GM12878 (cell line): ENCODE results near the gene S100A10. TPM values are rescaled to one million over a fixed set of nuclear protein-coding genes. Genes with fewer than 3 reads are reported as not detected.

Source experiments
- ATAC-seq: fragments of 200-7000 bp; cut with Tn5 transposase; 3 replicates; pipeline ENCODE4 v1.9.1; 2020; ENCODE audit warnings: mild to moderate bottlenecking, moderate library complexity
- BruUV-seq: library from RNA; stranded (reverse); fragments of 400-500 nt; replicated peaks from 2 replicates; lab custom pipeline; 2021; lab: Mats Ljungman, UMichigan
- CTCF ChIA-PET: fragments of 300-600 bp; sonication (Branson Sonifier 250); formaldehyde crosslinking; extraction: SDS; loops from one replicate; lab custom pipeline; 2021; ENCODE audit warnings: inconsistent platforms; lab: Yijun Ruan, JAX
- POLR2A ChIA-PET: fragments of 350-600 bp; formaldehyde crosslinking; extraction: SDS; loops from one replicate; lab custom pipeline; 2021; ENCODE audit warnings: inconsistent platforms; lab: Charles Lee
- RAD21 ChIA-PET: fragments of 300-600 bp; sonication (Branson Sonifier 250); formaldehyde crosslinking; loops from one replicate; lab custom pipeline; 2023; ENCODE audit warnings: antibody characterized with exemption; ENCODE audit not compliant: unreplicated experiment; lab: Charles Lee
- SMC1A ChIA-PET: fragments of 300-600 bp; sonication (Branson Sonifier 250); formaldehyde crosslinking; loops from one replicate; lab custom pipeline; 2023; ENCODE audit not compliant: unreplicated experiment, uncharacterized antibody; lab: Charles Lee
- DNase-seq: peaks from one replicate; pipeline ENCODE4 v3.0.0-alpha.2; 2011; ENCODE audit warnings: low read depth, low spot score
- FAIRE-seq: peaks from 3 replicates; lab custom pipeline; 2011; peaks lifted over from hg19 to GRCh38; lab: Jason Lieb, UNC
- H2AFZ ChIP-seq: 2 replicates; pipeline ENCODE4 v1.6.0; 2011; ENCODE audit warnings: low read depth, low read length, control low read depth; ENCODE audit not compliant: control insufficient read depth
- H3K27ac ChIP-seq: 2 replicates; pipeline ENCODE4 v1.5.1; 2011; ENCODE audit warnings: control low read depth; ENCODE audit not compliant: control insufficient read depth, insufficient read depth
- H3K27me3 ChIP-seq, 2 experiments: replicated peaks in 1 of 2; 2 replicates each; pipeline versions ENCODE4 v1.6.0 to v1.6.1; 2011; ENCODE audit warnings: low read length in 1 of 2; ENCODE audit not compliant: control insufficient read depth in 2 of 2, insufficient read depth in 2 of 2
- H3K36me3 ChIP-seq, 2 experiments: 2 replicates each; pipeline ENCODE4 v1.5.1; 2011; ENCODE audit warnings: low read length in 1 of 2; ENCODE audit not compliant: control insufficient read depth in 2 of 2, insufficient read depth in 2 of 2
- H3K4me1 ChIP-seq: 2 replicates; pipeline ENCODE4 v1.6.1; 2011; ENCODE audit warnings: mild to moderate bottlenecking, low read length, moderate library complexity, mixed read lengths; ENCODE audit not compliant: control insufficient read depth, insufficient read depth
- H3K4me2 ChIP-seq: 2 replicates; pipeline ENCODE4 v1.6.0; 2011; ENCODE audit warnings: control low read depth; ENCODE audit not compliant: control insufficient read depth, insufficient read depth
- H3K4me3 ChIP-seq: fragments of 200-600 bp; sonication (generic); 2 replicates; pipeline ENCODE4 v1.5.1; 2016
- H3K79me2 ChIP-seq: 2 replicates; pipeline ENCODE4 v1.6.0; 2011; ENCODE audit warnings: low read length; ENCODE audit not compliant: control insufficient read depth, insufficient read depth
- H3K9ac ChIP-seq: 2 replicates; pipeline ENCODE4 v1.8.0; 2011; ENCODE audit warnings: low read length, control low read depth, mixed read lengths; ENCODE audit not compliant: control insufficient read depth, insufficient read depth
- H3K9me3 ChIP-seq: replicated peaks from 3 replicates; pipeline ENCODE4 v1.5.1; 2011; ENCODE audit warnings: mild to moderate bottlenecking, low read length; ENCODE audit not compliant: control insufficient read depth, insufficient read depth
- H4K20me1 ChIP-seq: 2 replicates; pipeline ENCODE4 v1.6.0; 2011; ENCODE audit not compliant: control insufficient read depth, insufficient read depth
- CHD4 ChIP-seq: fragments of 200-600 bp; sonication (generic); IDR thresholded peaks from 2 replicates; pipeline ENCODE4 v1.6.1; 2016; ENCODE audit warnings: mild to moderate bottlenecking
- CREB1 ChIP-seq: IDR thresholded peaks from 2 replicates; pipeline ENCODE4 v1.6.1; 2012; ENCODE audit warnings: low read depth, mild to moderate bottlenecking, inconsistent platforms
- CUX1 ChIP-seq: IDR thresholded peaks from 2 replicates; pipeline ENCODE4 v1.6.1; 2012; ENCODE audit warnings: improper control_type of control experiment, low read depth, low read length; ENCODE audit not compliant: insufficient replicate concordance
- E2F8 ChIP-seq: fragments of 450-650 bp; IDR thresholded peaks from 2 replicates; pipeline ENCODE4 v1.6.1; 2018; ENCODE audit warnings: mild to moderate bottlenecking, low read depth, moderate library complexity; ENCODE audit not compliant: partially characterized antibody
- ELK1 ChIP-seq: IDR thresholded peaks from 2 replicates; pipeline ENCODE4 v1.6.1; 2012; ENCODE audit warnings: low read depth, low read length, improper control_type of control experiment
- GABPA ChIP-seq: IDR thresholded peaks from 2 replicates; pipeline ENCODE4 v1.6.1; 2014; ENCODE audit warnings: antibody characterized with exemption, low read depth, mild to moderate bottlenecking, inconsistent platforms
- NFYB ChIP-seq: IDR thresholded peaks from 2 replicates; pipeline ENCODE4 v1.6.1; 2011; ENCODE audit warnings: low read depth, mild to moderate bottlenecking, low read length, improper control_type of control experiment, moderate library complexity; ENCODE audit not compliant: insufficient read depth
- WGBS: methylation state at CpG from one replicate; pipeline ENCODE4 v1.1.6; 2016; ENCODE audit warnings: low lambda C conversion rate; ENCODE audit not compliant: insufficient replicate concordance, insufficient coverage; ENCODE audit errors: missing lambda C conversion rate; 5-methylcytosine and 5-hydroxymethylcytosine counted together
- in situ Hi-C: fragments of 300-500 bp; cut with MboI; formaldehyde crosslinking; loops from 9 replicates; pipeline ENCODE4 v1.14.3; 2018; ENCODE audit warnings: mixed read lengths
- intact Hi-C: fragments of 100-400 bp; cut with micrococcal nuclease; formaldehyde crosslinking; loops from one replicate; pipeline ENCODE4 v1.14.2; 2022; ENCODE audit not compliant: unreplicated experiment
- polyA plus RNA-seq, 11 experiments: library from polyadenylated mRNA; depleted of rRNA in 4 of 11; unstranded in 6 of 11; stranded (reverse) in 5 of 11; fragments of >200 nt; fragmentation: Nextera tagmentation in 4 of 11; fragmentation: Illumina TruSeq in 1 of 11; extraction: Ambion mirVana in 4 of 11; extraction: Trizol in 1 of 11; gene quantifications; 1 replicate in 1 of 11; 2 replicates in 10 of 11; pipeline versions ENCODE4 v1.2.1 to v1.2.3, GENCODE V29; 2011 to 2016; ENCODE audit warnings: inconsistent platforms in 2 of 11, missing spikeins in 2 of 11, low read depth in 1 of 11
- total RNA-seq, 4 experiments: library from RNA; depleted of rRNA in 3 of 4; stranded (reverse); fragments of >200 nt in 3 of 4; fragmentation: Illumina TruSeq in 1 of 4; extraction: Trizol in 1 of 4; gene quantifications; 2 replicates each; pipeline versions ENCODE4 v1.2.1 to v1.2.3, GENCODE V29; 2013 to 2021

The S100A10 gene
- total and polyA plus RNA-seq, 10 of the 15 experiments (the other 5 are each of a cell fraction or from before 2014, with no cell fraction given), result 0.18 to 2.8 (median 0.61) TPM; not detected in 2

DNA sequence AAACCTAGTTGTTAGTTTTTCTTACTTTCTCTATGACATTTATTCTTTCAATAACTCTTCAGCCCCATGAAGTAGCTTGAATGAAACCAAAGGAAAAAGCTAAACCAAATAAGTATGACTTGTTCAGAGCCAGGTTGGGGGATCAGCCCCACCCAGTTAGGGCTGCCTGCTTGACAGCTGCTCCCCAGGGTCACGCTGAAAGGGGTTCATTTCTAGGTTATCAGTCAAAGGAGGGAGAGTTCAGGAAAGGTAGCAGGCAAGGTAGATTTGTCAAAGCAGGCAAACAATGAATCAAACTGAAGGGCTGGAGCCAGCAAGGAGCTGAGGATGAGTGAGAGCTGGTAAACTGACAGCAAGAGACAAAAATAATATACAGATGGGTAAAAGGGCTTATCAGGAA, 46.2 kb upstream of the S100A10 start:
- DNase-seq, result no peak
- no peaks in the 10 kb centered on the region for H3K79me2 ChIP-seq
- peaks cover 8% of the 10 kb centered on the region for H3K4me1 ChIP-seq
- POLR2A ChIA-PET, result no interaction called here
- ATAC-seq, result no peak
- RAD21 ChIA-PET, result no interaction called here
- no peak overlapping the region for H2AFZ ChIP-seq
- FAIRE-seq, result no peak
- H3K27ac ChIP-seq, result no peak overlapping the region
- SMC1A ChIA-PET, result interaction anchor here (0.6 to 1.0 kb wide), 2 partner anchors 24 to 52 kb away, joined by 3 to 4 read pairs; no protein-coding TSS in a partner anchor
- no peaks in the 10 kb centered on the region for H3K36me3 ChIP-seq
- CTCF ChIA-PET, result interaction anchor here (0.6 to 2.7 kb wide), 4 partner anchors 12 to 419 kb away, joined by 3 to 8 read pairs (median 6); no protein-coding TSS in a partner anchor
- WGBS, result 42% methylated on average over 1 of the region's 1 CpG
- H3K9me3 ChIP-seq, result no peaks in the 10 kb centered on the region
- TF ChIP-seq GABPA (no peak), NFYB (no peak), ELK1 (no peak), CHD4 (no peak), CREB1 (no peak), E2F8 (no peak), CUX1 (no peak)
- intact Hi-C loops, result no loop called here
- BruUV-seq, result no TSS peak
- no peak overlapping the region for H3K4me2 ChIP-seq
- no peak overlapping the region for H3K4me3 ChIP-seq
- H3K27me3 ChIP-seq, result peaks cover 0 to 3% of the 10 kb centered on the region in 2 experiments; a peak in 1 of 4 replicates
- H4K20me1 ChIP-seq, result no peaks in the 10 kb centered on the region
- in situ Hi-C loops, result no loop called here
- H3K9ac ChIP-seq, result no peak overlapping the region
